ENCODE measurements around the gene NR3C2.

GRCh38 chr4:148092316-148093014, 349.7 kb downstream of the NR3C2 start:
- TF ChIP-seq CTCF (IDR thresholded peaks at IDR 0.05; ENCODE audit: insufficient read depth, low read depth, low read length) (no peak), EZH2 (IDR thresholded peaks at IDR 0.05; ENCODE audit: insufficient read depth, low read length) (no peak)
